WTC11 (cell line): ENCODE results near the gene GIGYF2.

Experiments used
- NFATC4 ChIP-seq: fragments of 250-450 bp; sonication (Bioruptor Pico); IDR thresholded peaks from 2 replicates; pipeline ENCODE4 v1.9.0; 2021; ENCODE audit warnings: mild to moderate bottlenecking
- NFE2L1 ChIP-seq: sonication (generic); formaldehyde crosslinking; IDR thresholded peaks from 2 replicates; pipeline ENCODE4 v1.8.1; 2023; ENCODE audit warnings: missing genetic modification reagents
- ZNF219 ChIP-seq: sonication (generic); formaldehyde crosslinking; IDR thresholded peaks from 2 replicates; pipeline ENCODE4 v1.8.0; 2023; ENCODE audit warnings: missing genetic modification reagents, mild to moderate bottlenecking, borderline replicate concordance
- ZNF263 ChIP-seq: sonication (generic); formaldehyde crosslinking; IDR thresholded peaks from 2 replicates; pipeline ENCODE4 v1.8.1; 2022; ENCODE audit warnings: low read depth, mild to moderate bottlenecking, moderate library complexity, missing genetic modification reagents
- ZNF671 ChIP-seq: fragments of 250-450 bp; sonication (Bioruptor Pico); IDR thresholded peaks from 2 replicates; pipeline ENCODE4 v1.8.0; 2021; ENCODE audit warnings: mild to moderate bottlenecking
- TF ChIP-seq, protein P1 (sequence below): fragments of 200-600 bp; IDR thresholded peaks from 2 replicates; pipeline ENCODE4 v1.8.0; 2022; ENCODE audit warnings: antibody characterized with exemption
- TF ChIP-seq, protein P2 (sequence below): sonication (generic); formaldehyde crosslinking; IDR thresholded peaks from 2 replicates; pipeline ENCODE4 v1.8.1; 2023; ENCODE audit warnings: mild to moderate bottlenecking, missing genetic modification reagents
- TF ChIP-seq, protein P3 (sequence below): sonication (generic); formaldehyde crosslinking; IDR thresholded peaks from 2 replicates; pipeline ENCODE4 v1.8.0; 2023; ENCODE audit warnings: missing genetic modification reagents, mild to moderate bottlenecking, borderline replicate concordance
- TF ChIP-seq, protein P4 (sequence below): sonication (generic); formaldehyde crosslinking; IDR thresholded peaks from 2 replicates; pipeline ENCODE4 v1.8.1; 2023; ENCODE audit warnings: mild to moderate bottlenecking, missing genetic modification reagents, moderate library complexity
- TF ChIP-seq, protein P5 (sequence below): sonication (generic); formaldehyde crosslinking; IDR thresholded peaks from 2 replicates; pipeline ENCODE4 v1.8.0; 2022; ENCODE audit warnings: mild to moderate bottlenecking, missing genetic modification reagents
- TF ChIP-seq, protein P6 (sequence below): sonication (generic); formaldehyde crosslinking; conservative IDR thresholded peaks from 2 replicates; pipeline ENCODE4 v1.8.1; 2023; ENCODE audit warnings: mild to moderate bottlenecking, low read depth, missing genetic modification reagents, moderate library complexity

DNA sequence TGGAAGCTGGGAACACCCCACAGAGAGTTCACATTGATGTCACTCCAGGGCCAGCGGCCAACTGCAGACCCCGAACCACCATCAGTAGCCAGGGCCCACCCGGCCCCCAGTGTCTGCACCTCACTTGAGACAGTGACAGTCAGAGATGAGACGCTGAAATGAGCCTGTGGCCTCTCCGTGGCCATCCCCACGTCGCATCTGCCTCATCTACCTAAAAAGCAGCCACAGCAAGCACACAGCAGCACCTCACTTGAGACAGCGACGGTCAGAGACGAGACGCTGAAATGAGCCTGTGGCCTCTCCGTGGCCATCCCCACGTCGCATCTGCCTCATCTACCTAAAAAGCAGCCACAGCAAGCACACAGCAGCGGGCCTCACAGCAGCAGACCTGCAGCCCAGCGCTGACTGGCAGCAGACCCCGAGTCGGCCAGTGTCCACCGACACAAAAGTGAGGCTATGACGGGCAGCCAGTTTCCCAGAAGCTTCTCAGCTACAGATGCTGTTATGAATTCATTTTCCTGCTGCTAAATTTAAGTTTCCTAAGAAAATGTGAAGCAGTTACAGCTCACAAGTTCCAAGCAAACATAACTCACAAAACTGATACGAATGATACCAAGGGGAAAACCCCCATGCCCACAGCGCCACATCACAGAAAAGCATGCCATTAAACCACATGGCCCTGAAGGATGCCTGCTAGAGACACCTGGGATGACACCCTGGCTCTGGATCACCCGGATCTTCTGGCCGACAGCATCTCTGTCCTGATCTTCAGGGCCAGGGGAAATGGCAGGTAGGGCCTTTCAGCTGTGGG, 200.7 kb downstream of the GIGYF2 start:
- TF ChIP-seq, protein P1, sequence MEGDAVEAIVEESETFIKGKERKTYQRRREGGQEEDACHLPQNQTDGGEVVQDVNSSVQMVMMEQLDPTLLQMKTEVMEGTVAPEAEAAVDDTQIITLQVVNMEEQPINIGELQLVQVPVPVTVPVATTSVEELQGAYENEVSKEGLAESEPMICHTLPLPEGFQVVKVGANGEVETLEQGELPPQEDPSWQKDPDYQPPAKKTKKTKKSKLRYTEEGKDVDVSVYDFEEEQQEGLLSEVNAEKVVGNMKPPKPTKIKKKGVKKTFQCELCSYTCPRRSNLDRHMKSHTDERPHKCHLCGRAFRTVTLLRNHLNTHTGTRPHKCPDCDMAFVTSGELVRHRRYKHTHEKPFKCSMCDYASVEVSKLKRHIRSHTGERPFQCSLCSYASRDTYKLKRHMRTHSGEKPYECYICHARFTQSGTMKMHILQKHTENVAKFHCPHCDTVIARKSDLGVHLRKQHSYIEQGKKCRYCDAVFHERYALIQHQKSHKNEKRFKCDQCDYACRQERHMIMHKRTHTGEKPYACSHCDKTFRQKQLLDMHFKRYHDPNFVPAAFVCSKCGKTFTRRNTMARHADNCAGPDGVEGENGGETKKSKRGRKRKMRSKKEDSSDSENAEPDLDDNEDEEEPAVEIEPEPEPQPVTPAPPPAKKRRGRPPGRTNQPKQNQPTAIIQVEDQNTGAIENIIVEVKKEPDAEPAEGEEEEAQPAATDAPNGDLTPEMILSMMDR = no peak
- TF ChIP-seq NFE2L1 (no peak), ZNF219 (CRISPR knock-in tag) (no peak), ZNF671 (CRISPR knock-in tag) (no peak), ZNF263 (no peak), NFATC4 (CRISPR knock-in tag) (no peak)
- TF ChIP-seq, protein P2, sequence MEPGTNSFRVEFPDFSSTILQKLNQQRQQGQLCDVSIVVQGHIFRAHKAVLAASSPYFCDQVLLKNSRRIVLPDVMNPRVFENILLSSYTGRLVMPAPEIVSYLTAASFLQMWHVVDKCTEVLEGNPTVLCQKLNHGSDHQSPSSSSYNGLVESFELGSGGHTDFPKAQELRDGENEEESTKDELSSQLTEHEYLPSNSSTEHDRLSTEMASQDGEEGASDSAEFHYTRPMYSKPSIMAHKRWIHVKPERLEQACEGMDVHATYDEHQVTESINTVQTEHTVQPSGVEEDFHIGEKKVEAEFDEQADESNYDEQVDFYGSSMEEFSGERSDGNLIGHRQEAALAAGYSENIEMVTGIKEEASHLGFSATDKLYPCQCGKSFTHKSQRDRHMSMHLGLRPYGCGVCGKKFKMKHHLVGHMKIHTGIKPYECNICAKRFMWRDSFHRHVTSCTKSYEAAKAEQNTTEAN (CRISPR knock-in tag) = no peak
- TF ChIP-seq, protein P3, sequence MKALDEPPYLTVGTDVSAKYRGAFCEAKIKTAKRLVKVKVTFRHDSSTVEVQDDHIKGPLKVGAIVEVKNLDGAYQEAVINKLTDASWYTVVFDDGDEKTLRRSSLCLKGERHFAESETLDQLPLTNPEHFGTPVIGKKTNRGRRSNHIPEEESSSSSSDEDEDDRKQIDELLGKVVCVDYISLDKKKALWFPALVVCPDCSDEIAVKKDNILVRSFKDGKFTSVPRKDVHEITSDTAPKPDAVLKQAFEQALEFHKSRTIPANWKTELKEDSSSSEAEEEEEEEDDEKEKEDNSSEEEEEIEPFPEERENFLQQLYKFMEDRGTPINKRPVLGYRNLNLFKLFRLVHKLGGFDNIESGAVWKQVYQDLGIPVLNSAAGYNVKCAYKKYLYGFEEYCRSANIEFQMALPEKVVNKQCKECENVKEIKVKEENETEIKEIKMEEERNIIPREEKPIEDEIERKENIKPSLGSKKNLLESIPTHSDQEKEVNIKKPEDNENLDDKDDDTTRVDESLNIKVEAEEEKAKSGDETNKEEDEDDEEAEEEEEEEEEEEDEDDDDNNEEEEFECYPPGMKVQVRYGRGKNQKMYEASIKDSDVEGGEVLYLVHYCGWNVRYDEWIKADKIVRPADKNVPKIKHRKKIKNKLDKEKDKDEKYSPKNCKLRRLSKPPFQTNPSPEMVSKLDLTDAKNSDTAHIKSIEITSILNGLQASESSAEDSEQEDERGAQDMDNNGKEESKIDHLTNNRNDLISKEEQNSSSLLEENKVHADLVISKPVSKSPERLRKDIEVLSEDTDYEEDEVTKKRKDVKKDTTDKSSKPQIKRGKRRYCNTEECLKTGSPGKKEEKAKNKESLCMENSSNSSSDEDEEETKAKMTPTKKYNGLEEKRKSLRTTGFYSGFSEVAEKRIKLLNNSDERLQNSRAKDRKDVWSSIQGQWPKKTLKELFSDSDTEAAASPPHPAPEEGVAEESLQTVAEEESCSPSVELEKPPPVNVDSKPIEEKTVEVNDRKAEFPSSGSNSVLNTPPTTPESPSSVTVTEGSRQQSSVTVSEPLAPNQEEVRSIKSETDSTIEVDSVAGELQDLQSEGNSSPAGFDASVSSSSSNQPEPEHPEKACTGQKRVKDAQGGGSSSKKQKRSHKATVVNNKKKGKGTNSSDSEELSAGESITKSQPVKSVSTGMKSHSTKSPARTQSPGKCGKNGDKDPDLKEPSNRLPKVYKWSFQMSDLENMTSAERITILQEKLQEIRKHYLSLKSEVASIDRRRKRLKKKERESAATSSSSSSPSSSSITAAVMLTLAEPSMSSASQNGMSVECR (CRISPR knock-in tag) = no peak
- TF ChIP-seq, protein P4, sequence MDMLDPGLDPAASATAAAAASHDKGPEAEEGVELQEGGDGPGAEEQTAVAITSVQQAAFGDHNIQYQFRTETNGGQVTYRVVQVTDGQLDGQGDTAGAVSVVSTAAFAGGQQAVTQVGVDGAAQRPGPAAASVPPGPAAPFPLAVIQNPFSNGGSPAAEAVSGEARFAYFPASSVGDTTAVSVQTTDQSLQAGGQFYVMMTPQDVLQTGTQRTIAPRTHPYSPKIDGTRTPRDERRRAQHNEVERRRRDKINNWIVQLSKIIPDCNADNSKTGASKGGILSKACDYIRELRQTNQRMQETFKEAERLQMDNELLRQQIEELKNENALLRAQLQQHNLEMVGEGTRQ = no peak
- TF ChIP-seq, protein P5, sequence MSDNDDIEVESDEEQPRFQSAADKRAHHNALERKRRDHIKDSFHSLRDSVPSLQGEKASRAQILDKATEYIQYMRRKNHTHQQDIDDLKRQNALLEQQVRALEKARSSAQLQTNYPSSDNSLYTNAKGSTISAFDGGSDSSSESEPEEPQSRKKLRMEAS = no peak
- TF ChIP-seq, protein P6, sequence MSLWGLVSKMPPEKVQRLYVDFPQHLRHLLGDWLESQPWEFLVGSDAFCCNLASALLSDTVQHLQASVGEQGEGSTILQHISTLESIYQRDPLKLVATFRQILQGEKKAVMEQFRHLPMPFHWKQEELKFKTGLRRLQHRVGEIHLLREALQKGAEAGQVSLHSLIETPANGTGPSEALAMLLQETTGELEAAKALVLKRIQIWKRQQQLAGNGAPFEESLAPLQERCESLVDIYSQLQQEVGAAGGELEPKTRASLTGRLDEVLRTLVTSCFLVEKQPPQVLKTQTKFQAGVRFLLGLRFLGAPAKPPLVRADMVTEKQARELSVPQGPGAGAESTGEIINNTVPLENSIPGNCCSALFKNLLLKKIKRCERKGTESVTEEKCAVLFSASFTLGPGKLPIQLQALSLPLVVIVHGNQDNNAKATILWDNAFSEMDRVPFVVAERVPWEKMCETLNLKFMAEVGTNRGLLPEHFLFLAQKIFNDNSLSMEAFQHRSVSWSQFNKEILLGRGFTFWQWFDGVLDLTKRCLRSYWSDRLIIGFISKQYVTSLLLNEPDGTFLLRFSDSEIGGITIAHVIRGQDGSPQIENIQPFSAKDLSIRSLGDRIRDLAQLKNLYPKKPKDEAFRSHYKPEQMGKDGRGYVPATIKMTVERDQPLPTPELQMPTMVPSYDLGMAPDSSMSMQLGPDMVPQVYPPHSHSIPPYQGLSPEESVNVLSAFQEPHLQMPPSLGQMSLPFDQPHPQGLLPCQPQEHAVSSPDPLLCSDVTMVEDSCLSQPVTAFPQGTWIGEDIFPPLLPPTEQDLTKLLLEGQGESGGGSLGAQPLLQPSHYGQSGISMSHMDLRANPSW (CRISPR knock-in tag) = no peak
